Breast epithelium (tissue), 4 donors: ENCODE measurements around the gene FYB1. TPM values are rescaled to one million over a fixed set of nuclear protein-coding genes. Genes with fewer than 3 reads are reported as not detected.
"Not testable (repeated sequence)": the region's sequence is repeated elsewhere in the genome, so short reads cannot be mapped to it uniquely, and the experiment has no call there.

Experiments used
- DNase-seq, 2 donors: peaks; one replicate each; pipeline ENCODE4 v3.0.0-alpha.2; 2019; ENCODE audit warnings: low spot score in 2 of 2
- H3K27ac ChIP-seq, 2 donors: fragments of 200-600 bp; sonication (generic) in 1 of 2; one replicate each; pipeline ENCODE4 v1.5.1; 2016 to 2019; ENCODE audit warnings: mild to moderate bottlenecking in 1 of 2
- H3K27me3 ChIP-seq, 2 donors: fragments of 200-600 bp; sonication (generic) in 1 of 2; one replicate each; pipeline versions ENCODE4 v1.5.1 to v1.6.0; 2017 to 2019; ENCODE audit warnings: control low read depth in 1 of 2, mild to moderate bottlenecking in 1 of 2
- H3K36me3 ChIP-seq: fragments of 200-600 bp; one replicate; pipeline ENCODE4 v1.5.1; 2019
- H3K4me1 ChIP-seq, 2 donors: fragments of 200-600 bp; sonication (generic); one replicate each; pipeline ENCODE4 v1.5.1; 2016 to 2019; ENCODE audit warnings: control low read depth in 1 of 2
- H3K4me3 ChIP-seq, 3 donors: fragments of 200-600 bp; sonication (generic); 1 replicate in 2 of 3; 2 replicates in 1 of 3; pipeline ENCODE4 v1.5.1; 2016 to 2019; ENCODE audit warnings: mild to moderate bottlenecking in 3 of 3, moderate library complexity in 2 of 3
- H3K9me3 ChIP-seq, 2 donors: fragments of 200-600 bp; sonication (generic) in 1 of 2; one replicate each; pipeline ENCODE4 v1.5.1; 2016 to 2019; ENCODE audit warnings: control low read depth in 1 of 2
- CTCF ChIP-seq, 3 donors: fragments of 450-650 bp; IDR thresholded peaks; one replicate each; pipeline ENCODE4 v1.5.1; 2016 to 2017; ENCODE audit warnings: antibody characterized with exemption in 3 of 3, mild to moderate bottlenecking in 3 of 3, moderate library complexity in 3 of 3
- POLR2A ChIP-seq: fragments of 450-650 bp; IDR thresholded peaks from one replicate; pipeline ENCODE4 v1.6.1; 2016; ENCODE audit warnings: antibody characterized with exemption, mild to moderate bottlenecking, moderate library complexity
- POLR2AphosphoS5 ChIP-seq, 3 donors: sonication (generic); formaldehyde crosslinking; IDR thresholded peaks; one replicate each; pipeline ENCODE4 v1.6.1; 2017; ENCODE audit warnings: antibody characterized with exemption in 3 of 3
- intact Hi-C: fragments of 100-400 bp; cut with DNase I; formaldehyde crosslinking; loops from one replicate; pipeline ENCODE4 v1.15.1; 2023; ENCODE audit warnings: low total_unique reads
- total RNA-seq, 3 donors: library from RNA; depleted of rRNA; stranded (reverse); fragments of >200 nt; gene quantifications; one replicate each; pipeline ENCODE4 v1.1.0, GENCODE V29; 2016

Gene FYB1
- total RNA-seq, 3 donors from 2014 or later: 10.2 to 17.9 (median 11.4) TPM

GRCh38 chr5:39236718-39237117 is 17.4 kb upstream of the FYB1 start:
- Histone ChIP-seq H3K36me3 (no peaks in the 10 kb centered on the region), H3K27ac (no peak overlapping the region), H3K27me3 (no peaks in the 10 kb centered on the region), H3K4me3 (no peak overlapping the region), H3K9me3 (peaks cover 4 to 19% of the 10 kb centered on the region in 2 donors), H3K4me1 (no peaks in the 10 kb centered on the region)
- intact Hi-C loops: no loop called here
- DNase-seq: no peak
- TF ChIP-seq POLR2A: no peak

- H3K4me3 ChIP-seq: no peak overlapping the region
- DNase-seq: no peak
- H3K27ac ChIP-seq: no peak overlapping the region
- H3K9me3 ChIP-seq: peaks cover 4 to 8% of the 10 kb centered on the region in 2 donors
- intact Hi-C loops: no loop called here
- no peaks in the 10 kb centered on the region for H3K4me1 ChIP-seq
- TF ChIP-seq POLR2A (no peak), POLR2AphosphoS5 (IDR thresholded peaks at IDR 0.05) (no peak), CTCF (IDR thresholded peaks at IDR 0.05) (no peak)
- no peaks in the 10 kb centered on the region for H3K27me3 ChIP-seq
- no peaks in the 10 kb centered on the region for H3K36me3 ChIP-seq
Measured at GRCh38 chr5:39235648-39236047, 16.3 kb upstream of the FYB1 start.

- H3K4me1 ChIP-seq, H3K27ac ChIP-seq, H3K36me3 ChIP-seq, intact Hi-C loops, H3K4me3 ChIP-seq, DNase-seq, H3K9me3 ChIP-seq, H3K27me3 ChIP-seq: not testable (repeated sequence)
Measured at GRCh38 chr5:39234494-39234893, 15.1 kb upstream of the FYB1 start.

GRCh38 chr5:39233783-39234182 is 14.4 kb upstream of the FYB1 start:
- Histone ChIP-seq H3K4me3 (no peak overlapping the region), H3K27ac (no peak overlapping the region), H3K36me3 (no peaks in the 10 kb centered on the region), H3K9me3 (no peaks in the 10 kb centered on the region), H3K4me1 (no peaks in the 10 kb centered on the region), H3K27me3 (no peaks in the 10 kb centered on the region)
- no peak for DNase-seq
- TF ChIP-seq CTCF (IDR thresholded peaks at IDR 0.05): no peak
- TF ChIP-seq POLR2A: no peak
- no peak for TF ChIP-seq POLR2AphosphoS5 (IDR thresholded peaks at IDR 0.05)
- intact Hi-C loops: no loop called here

GRCh38 chr5:39231705-39232525 is 12.6 kb upstream of the FYB1 start:
- no peak overlapping the region for H3K4me3 ChIP-seq
- intact Hi-C loops: no loop called here
- no peaks in the 10 kb centered on the region for H3K9me3 ChIP-seq
- TF ChIP-seq POLR2A (no peak), CTCF (IDR thresholded peaks at IDR 0.05) (no peak), POLR2AphosphoS5 (IDR thresholded peaks at IDR 0.05) (no peak)
- H3K4me1 ChIP-seq: no peaks in the 10 kb centered on the region
- H3K27me3 ChIP-seq: no peaks in the 10 kb centered on the region
- no peak overlapping the region for H3K27ac ChIP-seq
- no peak for DNase-seq
- no peaks in the 10 kb centered on the region for H3K36me3 ChIP-seq

- H3K4me3 ChIP-seq: no peak overlapping the region
- intact Hi-C loops: no loop called here
- no peak for TF ChIP-seq CTCF (IDR thresholded peaks at IDR 0.05)
- no peak for TF ChIP-seq POLR2AphosphoS5 (IDR thresholded peaks at IDR 0.05)
- no peak for TF ChIP-seq POLR2A
Measured at GRCh38 chr5:39228596-39228995, 9.2 kb upstream of the FYB1 start.

More at GRCh38 chr5:39228596-39228995, 9.2 kb upstream of the FYB1 start:
- H3K4me1 ChIP-seq: no peaks in the 10 kb centered on the region
- no peaks in the 10 kb centered on the region for H3K9me3 ChIP-seq
- no peak for DNase-seq
- no peaks in the 10 kb centered on the region for H3K36me3 ChIP-seq
- H3K27ac ChIP-seq: no peak overlapping the region
- H3K27me3 ChIP-seq: no peaks in the 10 kb centered on the region
